Measurements from ENCODE around the gene MBOAT7. TPM values are rescaled to one million over a fixed set of nuclear protein-coding genes. Genes with fewer than 3 reads are reported as not detected.
A peak's percentile ranks its signal among the peaks of the same experiment; 100 is the strongest.

MBOAT7 gene
- total and polyA plus RNA-seq, 2 of the 8 experiments (the other 6 are each of a cell fraction or from before 2014, with no cell fraction given): 85.5 to 90.9 TPM

DNA sequence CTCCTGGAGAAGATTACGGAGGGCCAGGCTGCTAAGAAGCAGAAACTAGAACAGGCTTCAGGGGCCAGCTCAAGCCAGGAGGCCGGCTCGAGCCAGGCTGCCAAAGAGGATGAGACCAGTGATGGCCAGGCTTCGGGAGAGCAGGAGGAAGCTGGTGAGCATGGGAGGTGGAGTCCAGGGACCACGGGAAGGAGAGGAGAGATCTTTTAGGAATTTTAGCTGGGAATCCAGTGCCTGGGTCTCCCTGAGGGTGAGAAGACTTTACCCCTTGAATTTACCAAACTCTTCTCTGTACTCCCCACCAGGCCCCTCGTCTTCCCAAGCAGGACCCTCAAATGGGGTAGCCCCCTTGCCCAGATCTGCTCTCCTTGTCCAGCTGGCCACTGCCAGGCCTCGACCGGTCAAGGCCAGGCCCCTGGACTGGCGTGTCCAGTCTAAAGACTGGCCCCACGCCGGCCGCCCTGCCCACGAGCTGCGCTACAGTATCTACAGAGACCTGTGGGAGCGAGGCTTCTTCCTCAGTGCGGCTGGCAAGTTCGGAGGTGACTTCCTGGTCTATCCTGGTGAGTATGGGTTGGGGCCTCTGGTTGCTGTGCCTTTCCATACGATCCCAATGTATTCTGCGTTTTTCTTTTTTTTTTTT, 2.6 kb upstream of the MBOAT7 start:
- Histone ChIP-seq H4K8ac (ENCODE audit: extremely low read depth, insufficient read depth, low read length) (no peak overlapping the region), H2BK12ac (ENCODE audit: low read depth, low read length) (no peak overlapping the region), H3K27ac (ENCODE audit: low read depth, low read length) (0 out of 2 replicates have a peak overlapping the region, but pooled peaks have one; percentile 99), H3K4me3 (ENCODE audit: extremely low read depth in 1 of 4, insufficient read depth in 2 of 4, low read depth in 3 of 4, low read length in 4 of 4) (peak overlapping the region; percentile 62 to 91 (median 75)), H3K23me2 (ENCODE audit: low read depth, low read length) (peaks cover 11% of the 10 kb centered on the region), H3K36me3 (ENCODE audit: control insufficient read depth in 2 of 4, insufficient read depth in 4 of 4, low read length in 3 of 4) (peaks cover 3 to 19% (median 5%) of the 10 kb centered on the region in 4 experiments; a peak in 7 of 8 replicates), H2BK20ac (ENCODE audit: low read length) (no peak overlapping the region), H3K79me1 (ENCODE audit: low read depth, low read length) (peaks cover 13% of the 10 kb centered on the region), H2BK5ac (ENCODE audit: low read depth, low read length) (peak overlapping the region; percentile 69; the same call in 1 of the 2 replicates), H4K5ac (ENCODE audit: insufficient read length, low read depth, low read length) (no peak overlapping the region), H3K9me3 (ENCODE audit: insufficient read depth in 2 of 2, low read depth in 1 of 2, low read length in 1 of 2) (no peaks in the 10 kb centered on the region), H3K56ac (replicated peaks; ENCODE audit: insufficient read length, low read depth, low read length) (no peak overlapping the region), H3K4me2 (ENCODE audit: insufficient read depth in 1 of 2, low read depth in 2 of 2, low read length in 2 of 2) (peak overlapping the region; percentile 77 to 97), H3K79me2 (ENCODE audit: control insufficient read depth in 1 of 2, insufficient read depth in 2 of 2, low read length in 2 of 2) (peaks cover 3 to 25% of the 10 kb centered on the region in 2 experiments; a peak in 3 of 4 replicates), H2AK5ac (ENCODE audit: low read depth, low read length) (peak overlapping the region; percentile 82; the same call in 1 of the 2 replicates), H3K9ac (replicated peaks in 1 of 4; ENCODE audit: extremely low read depth in 1 of 4, low read depth in 3 of 4, low read length in 3 of 4) (peak overlapping the region; percentile 56 to 97 (median 82)), H3K27me3 (replicated peaks in 1 of 4; ENCODE audit: control insufficient read depth in 3 of 4, extremely low read depth in 1 of 4, insufficient read depth in 3 of 4, low read length in 3 of 4) (no peaks in the 10 kb centered on the region), H4K91ac (replicated peaks; ENCODE audit: insufficient read length, low read length) (no peak overlapping the region), H3K23ac (ENCODE audit: insufficient read length) (no peak overlapping the region), H3K4ac (replicated peaks; ENCODE audit: insufficient read length, low read depth, low read length) (no peak overlapping the region), H4K20me1 (replicated peaks in 1 of 2; ENCODE audit: control insufficient read depth in 1 of 2, insufficient read depth in 2 of 2, low read length in 2 of 2) (peaks cover 0 to 4% of the 10 kb centered on the region in 2 experiments), H3K4me1 (replicated peaks in 1 of 4; ENCODE audit: control insufficient read depth in 3 of 4, insufficient read depth in 4 of 4, low read length in 3 of 4) (peaks cover 3 to 12% (median 7%) of the 10 kb centered on the region in 4 experiments; a peak in 5 of 7 replicates), H3K14ac (ENCODE audit: insufficient read length) (no peak overlapping the region), H2AFZ (ENCODE audit: low read length) (no peak overlapping the region), H3K18ac (ENCODE audit: extremely low read depth, low read length) (no peak overlapping the region), H2BK120ac (replicated peaks; ENCODE audit: low read depth, low read length) (no peak overlapping the region), H2BK15ac (ENCODE audit: low read length) (no peak overlapping the region)
- POLR2A ChIA-PET (ENCODE audit: partially characterized antibody): interaction anchor here (0.7 to 28.7 kb wide), 12 partner anchors 9 to 76 kb away, joined by 3 to 909 read pairs (median 4); partner anchors contain the start of genes CNOT3, PRPF31, RPS9 and TFPT
- WGBS, 2 experiments (ENCODE audit: extremely low coverage in 1 of 2, insufficient coverage in 1 of 2, insufficient read length in 1 of 2, insufficient replicate concordance in 2 of 2, low coverage in 1 of 2, low lambda C conversion rate in 2 of 2, missing lambda C conversion rate in 1 of 2): 77% methylated on average over 17 of the region's 19 CpGs; no CpG with 5 or more reads in 1 of the 2 experiments
- FAIRE-seq (no peak), DNase-seq (ENCODE audit: low read depth in 1 of 2, low spot score in 2 of 2) (no peak)
- CTCF ChIA-PET (ENCODE audit: partially characterized antibody): interaction anchor here (0.6 to 1.4 kb wide), 7 partner anchors 12 to 338 kb away, joined by 3 to 5 read pairs (median 3); no protein-coding TSS in a partner anchor
- TF ChIP-seq CBX8 (IDR thresholded peaks at IDR 0.05; ENCODE audit: borderline replicate concordance, low read depth, low read length) (no peak), GABPA (IDR thresholded peaks at IDR 0.05; ENCODE audit: borderline replicate concordance, insufficient read depth, low read length) (no peak), RFX5 (IDR thresholded peaks at IDR 0.05; ENCODE audit: borderline replicate concordance, low read depth, low read length) (no peak), EGR1 (IDR thresholded peaks at IDR 0.05; ENCODE audit: borderline replicate concordance, low read depth, low read length) (no peak), YY1 (IDR thresholded peaks at IDR 0.05; ENCODE audit: low read depth, low read length) (no peak), KDM1A (IDR thresholded peaks at IDR 0.05; ENCODE audit: borderline replicate concordance, low read length) (no peak), TEAD4 (IDR thresholded peaks at IDR 0.05; ENCODE audit: low read depth, low read length) (no peak), HDAC2 (IDR thresholded peaks at IDR 0.05; ENCODE audit: borderline replicate concordance in 1 of 2, low read depth in 2 of 2, low read length in 2 of 2) (no peak), JUND (IDR thresholded peaks at IDR 0.05; ENCODE audit: low read length) (no peak), FOSL1 (IDR thresholded peaks at IDR 0.05; ENCODE audit: insufficient read depth, low read depth, low read length) (no peak), POU5F1 (IDR thresholded peaks at IDR 0.05; ENCODE audit: low read depth, low read length) (no peak), SAP30 (IDR thresholded peaks at IDR 0.05; ENCODE audit: insufficient read depth, insufficient replicate concordance, low read length) (no peak)
